SK-N-SH (cell line): ENCODE results near the gene NUFIP2. TPM values are rescaled to one million over a fixed set of nuclear protein-coding genes. Genes with fewer than 3 reads are reported as not detected.
"Not testable (repeated sequence)": the region's sequence is repeated elsewhere in the genome, so short reads cannot be mapped to it uniquely, and the experiment has no call there.

ENCODE experiments used
- CTCF ChIA-PET: fragments of 300-600, 350-600 bp; formaldehyde crosslinking; extraction: SDS; loops from one replicate; lab custom pipeline; 2021; lab: Yijun Ruan, JAX
- POLR2A ChIA-PET: fragments of 350-600 bp; sonication (Branson Sonifier 250); formaldehyde crosslinking; extraction: SDS; loops from one replicate; lab custom pipeline; 2020; ENCODE audit warnings: antibody characterized with exemption, inconsistent platforms; lab: Yijun Ruan, JAX
- DNase-seq: peaks from one replicate; pipeline ENCODE4 v3.0.0; 2012
- H2AFZ ChIP-seq: fragments of 200-600 bp; sonication (generic); 2 replicates; pipeline ENCODE4 v1.8.1; 2016; ENCODE audit warnings: antibody characterized with exemption, mild to moderate bottlenecking, low read depth
- H3F3A ChIP-seq: fragments of 200-600 bp; sonication (generic); replicated peaks from 2 replicates; pipeline ENCODE3; 2016; ENCODE audit warnings: antibody characterized with exemption, mild to moderate bottlenecking; ENCODE audit not compliant: insufficient read depth
- H3K27ac ChIP-seq, 2 experiments: fragments of 200-500 bp in 1 of 2; fragments of 200-600 bp in 1 of 2; sonication (Bioruptor generic) in 1 of 2; sonication (generic), shearing (Covaris generic) in 1 of 2; 2 replicates each; pipeline versions ENCODE4 v1.5.1 to v1.6.1; 2014 to 2016; ENCODE audit warnings: low read depth in 2 of 2, inconsistent platforms in 1 of 2, low read length in 1 of 2, mild to moderate bottlenecking in 1 of 2, mixed read lengths in 1 of 2
- H3K27me3 ChIP-seq: fragments of 200-600 bp; sonication (generic), shearing (Covaris generic); 2 replicates; pipeline ENCODE4 v1.6.1; 2016; ENCODE audit warnings: mixed run types; ENCODE audit not compliant: insufficient read depth
- H3K36me3 ChIP-seq, 2 experiments: fragments of 200-500 bp in 1 of 2; fragments of 200-600 bp in 1 of 2; sonication (Bioruptor generic) in 1 of 2; sonication (generic) in 1 of 2; replicated peaks in 1 of 2; 2 replicates each; pipeline versions ENCODE3 to v1.5.1; 2014 to 2016; ENCODE audit warnings: low read length in 1 of 2, mild to moderate bottlenecking in 1 of 2; ENCODE audit not compliant: insufficient read depth in 2 of 2, control insufficient read depth in 1 of 2
- H3K4me1 ChIP-seq, 2 experiments: fragments of 200-500 bp in 1 of 2; fragments of 200-600 bp in 1 of 2; sonication (Bioruptor generic) in 1 of 2; sonication (generic), shearing (Covaris generic) in 1 of 2; 2 replicates each; pipeline versions ENCODE4 v1.5.1 to v1.6.1; 2014 to 2016; ENCODE audit warnings: low read depth in 1 of 2, low read length in 1 of 2, mixed run types in 1 of 2; ENCODE audit not compliant: insufficient read depth in 2 of 2, control insufficient read depth in 1 of 2
- H3K4me2 ChIP-seq: fragments of 200-600 bp; sonication (generic), shearing (Covaris generic); 2 replicates; pipeline ENCODE4 v1.6.1; 2017; ENCODE audit warnings: mixed run types
- H3K4me3 ChIP-seq, 2 experiments: fragments of 200-500 bp in 1 of 2; fragments of 200-600 bp in 1 of 2; sonication (Bioruptor generic) in 1 of 2; sonication (generic), shearing (Covaris generic) in 1 of 2; 2 replicates each; pipeline versions ENCODE4 v1.5.1 to v1.8.1; 2014 to 2016; ENCODE audit warnings: low read depth in 2 of 2, inconsistent platforms in 1 of 2, low read length in 1 of 2, mild to moderate bottlenecking in 1 of 2, mixed read lengths in 1 of 2, moderate library complexity in 1 of 2
- H3K79me2 ChIP-seq: fragments of 200-600 bp; sonication (generic); 2 replicates; pipeline ENCODE4 v1.8.1; 2017; ENCODE audit warnings: mild to moderate bottlenecking; ENCODE audit not compliant: insufficient read depth
- H3K9ac ChIP-seq: fragments of 200-600 bp; sonication (generic); 2 replicates; pipeline ENCODE4 v1.6.1; 2017; ENCODE audit warnings: mixed run types
- H3K9me2 ChIP-seq: fragments of 200-600 bp; sonication (generic); 2 replicates; pipeline ENCODE4 v1.6.1; 2017; ENCODE audit warnings: mixed run types
- H3K9me3 ChIP-seq: fragments of 200-600 bp; sonication (generic); 2 replicates; pipeline ENCODE4 v1.6.1; 2017; ENCODE audit warnings: mixed run types, mild to moderate bottlenecking, moderate library complexity
- H4K20me1 ChIP-seq: fragments of 200-600 bp; sonication (generic); 2 replicates; pipeline ENCODE4 v1.6.1; 2017; ENCODE audit warnings: mild to moderate bottlenecking, mixed run types; ENCODE audit not compliant: insufficient read depth
- FOXJ3 ChIP-seq: sonication (generic); formaldehyde crosslinking; IDR thresholded peaks from 2 replicates; pipeline ENCODE4 v1.5.1; 2020; ENCODE audit warnings: mild to moderate bottlenecking, missing genetic modification reagents
- IRF3 ChIP-seq: fragments of 150-350 bp; IDR thresholded peaks from 2 replicates; pipeline ENCODE4 v1.6.1; 2016; ENCODE audit warnings: mild to moderate bottlenecking, low read depth, low read length
- JUND ChIP-seq: IDR thresholded peaks from 2 replicates; pipeline ENCODE4 v1.4.0; 2012
- NRF1 ChIP-seq: IDR thresholded peaks from 2 replicates; pipeline ENCODE4 v1.6.1; 2012; ENCODE audit warnings: low read depth, mild to moderate bottlenecking, low read length
- PBX3 ChIP-seq: IDR thresholded peaks from 2 replicates; pipeline ENCODE4; 2012
- REST ChIP-seq: IDR thresholded peaks from 2 replicates; pipeline ENCODE4 v1.6.1; 2012; ENCODE audit warnings: mild to moderate bottlenecking, low read depth, low read length, moderate library complexity
- RFX5 ChIP-seq: IDR thresholded peaks from 2 replicates; pipeline ENCODE4 v1.6.1; 2012; ENCODE audit warnings: mild to moderate bottlenecking, improper control_type of control experiment, low read length
- TAF1 ChIP-seq: IDR thresholded peaks from 2 replicates; pipeline ENCODE4 v1.6.1; 2012; ENCODE audit warnings: low read depth, mild to moderate bottlenecking, low read length, moderate library complexity, borderline replicate concordance
- WGBS: methylation state at CpG from one replicate; pipeline ENCODE4 v1.1.6; 2017; ENCODE audit warnings: low lambda C conversion rate; 5-methylcytosine and 5-hydroxymethylcytosine counted together
- polyA plus RNA-seq, 3 experiments: library from polyadenylated mRNA; depleted of rRNA; stranded (reverse); fragments of >200 nt; gene quantifications; 2 replicates each; pipeline ENCODE4 v1.2.3, GENCODE V29; 2012

The NUFIP2 gene
- polyA plus RNA-seq, 1 of the 3 experiments (the other 2 are of a cell fraction): 9.0 TPM

- CTCF ChIA-PET: interaction anchor here (1.0 to 3.1 kb wide), 7 partner anchors 12 to 157 kb away, joined by 3 to 6 read pairs (median 3); no protein-coding TSS in a partner anchor
- peaks cover 97% of the 10 kb centered on the region for H4K20me1 ChIP-seq
- H3K4me1 ChIP-seq: no peaks in the 10 kb centered on the region; a peak in 1 of 4 replicates
- H3K27me3 ChIP-seq: no peaks in the 10 kb centered on the region
- WGBS: 81% methylated on average over 1 of the region's 1 CpG
- TF ChIP-seq PBX3 (no peak), NRF1 (no peak), RFX5 (no peak), IRF3 (no peak), JUND (no peak), REST (no peak), FOXJ3 (CRISPR knock-in tag) (no peak), TAF1 (no peak)
- no peaks in the 10 kb centered on the region for H3K9me3 ChIP-seq
- H3K4me2 ChIP-seq: no peak overlapping the region
- POLR2A ChIA-PET: no interaction called here
- no peaks in the 10 kb centered on the region for H3K9me2 ChIP-seq
- no peak for DNase-seq
- no peak overlapping the region for H3K4me3 ChIP-seq
- no peak overlapping the region for H2AFZ ChIP-seq
- H3K27ac ChIP-seq: no peak overlapping the region
- peaks cover 25 to 63% of the 10 kb centered on the region in 2 experiments for H3K36me3 ChIP-seq
- H3K9ac ChIP-seq: no peak overlapping the region
- peaks cover 100% of the 10 kb centered on the region for H3K79me2 ChIP-seq
- H3F3A ChIP-seq: peaks cover 40% of the 10 kb centered on the region
These were observed 20.0 kb downstream of the NUFIP2 start for GRCh38 chr17:29273924-29274323.

- 95% methylated on average over 9 of the region's 9 CpGs for WGBS
- DNase-seq, H3K27ac ChIP-seq, H3K27me3 ChIP-seq, H3K4me2 ChIP-seq, H3K9ac ChIP-seq, H3K4me3 ChIP-seq, H3K9me3 ChIP-seq, H2AFZ ChIP-seq, H3K9me2 ChIP-seq, H3K4me1 ChIP-seq, POLR2A ChIA-PET: not testable (repeated sequence)
- CTCF ChIA-PET: interaction anchor here (0.7 kb wide), 1 partner anchor 35 kb away, joined by 5 read pairs; no protein-coding TSS in a partner anchor
- Histone ChIP-seq H4K20me1 (peaks cover 96% of the 10 kb centered on the region), H3K36me3 (peaks cover 24 to 65% of the 10 kb centered on the region in 2 experiments), H3K79me2 (peaks cover 100% of the 10 kb centered on the region), H3F3A (peaks cover 42% of the 10 kb centered on the region)
These were observed 22.0 kb downstream of the NUFIP2 start for GRCh38 chr17:29271980-29272379.
